Hematopoietic multipotent progenitor cell treated with erythropoietin and hydrocortisone succinate and interleukin-3 and kit ligand, for 15 days (in vitro differentiated cells): Measurements from ENCODE around the gene TRIM67.

Experiments used
- DNase-seq: peaks from one replicate; pipeline ENCODE4 v3.0.0-alpha.2; 2015; ENCODE audit warnings: low spot score

TRIM67 gene

GRCh38 chr1:231233735-231234417 is 72.0 kb downstream of the TRIM67 start:
- DNase-seq: no peak

GRCh38 chr1:231234506-231234905 is 72.6 kb downstream of the TRIM67 start:
- no peak for DNase-seq

GRCh38 chr1:231235526-231236207 is 73.8 kb downstream of the TRIM67 start:
- no peak for DNase-seq

GRCh38 chr1:231236208-231236591 is 74.3 kb downstream of the TRIM67 start:
- DNase-seq: no peak

GRCh38 chr1:231236938-231237337 is 75.1 kb downstream of the TRIM67 start:
- no peak for DNase-seq

GRCh38 chr1:231238298-231238697 is 76.4 kb downstream of the TRIM67 start:
- no peak for DNase-seq

GRCh38 chr1:231240531-231240882 is 78.6 kb downstream of the TRIM67 start:
- no peak for DNase-seq

- DNase-seq: peak; percentile 92
Measured at GRCh38 chr1:231240883-231241735, 79.3 kb downstream of the TRIM67 start, which contains the start of gene GNPAT. GNPAT (plus strand) TSS chr1:231241212; CDS start chr1:231241379, 167 bp downstream.

GRCh38 chr1:231241750-231242149 is 79.9 kb downstream of the TRIM67 start:
- DNase-seq: peak; percentile 43

GRCh38 chr1:231242516-231243198 is 80.8 kb downstream of the TRIM67 start:
- peak; percentile 9 for DNase-seq

- no peak for DNase-seq
Measured at GRCh38 chr1:231248778-231249177, 86.9 kb downstream of the TRIM67 start.

- no peak for DNase-seq
Measured at GRCh38 chr1:231252336-231252735, 90.5 kb downstream of the TRIM67 start.

GRCh38 chr1:231260351-231260750 is 98.5 kb downstream of the TRIM67 start:
- no peak for DNase-seq

GRCh38 chr1:231264642-231265041 is 102.8 kb downstream of the TRIM67 start:
- no peak for DNase-seq

GRCh38 chr1:231265379-231265778 is 103.5 kb downstream of the TRIM67 start:
- no peak for DNase-seq

- no peak for DNase-seq
Measured at GRCh38 chr1:231266811-231267322, 105.0 kb downstream of the TRIM67 start.
